ENCODE measurements around the gene PLEKHA3. TPM values are rescaled to one million over a fixed set of nuclear protein-coding genes. Genes with fewer than 3 reads are reported as not detected.

Gene PLEKHA3
- total RNA-seq, 2 experiments from 2014 or later: 20.1 to 20.3 TPM

DNA sequence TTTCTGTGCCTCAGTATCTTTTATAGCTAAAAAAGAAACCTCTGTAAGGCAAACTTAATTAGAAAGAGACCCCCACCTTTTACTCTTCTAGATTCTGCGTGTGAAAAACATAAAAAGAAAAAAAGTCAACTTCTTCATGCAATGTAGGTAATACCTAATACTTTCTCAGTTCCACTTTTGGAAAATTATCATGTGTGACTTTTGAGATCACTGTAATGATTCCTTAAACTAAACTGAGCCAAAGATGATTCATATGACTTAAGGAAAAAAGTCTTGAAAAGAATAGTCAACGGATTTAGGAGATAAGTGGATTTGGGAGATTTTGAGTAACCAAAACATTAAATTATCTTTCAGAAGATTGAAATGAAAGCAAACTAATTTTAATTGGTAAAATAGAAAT, 48.9 kb downstream of the PLEKHA3 start:
- TF ChIP-seq, protein P1, sequence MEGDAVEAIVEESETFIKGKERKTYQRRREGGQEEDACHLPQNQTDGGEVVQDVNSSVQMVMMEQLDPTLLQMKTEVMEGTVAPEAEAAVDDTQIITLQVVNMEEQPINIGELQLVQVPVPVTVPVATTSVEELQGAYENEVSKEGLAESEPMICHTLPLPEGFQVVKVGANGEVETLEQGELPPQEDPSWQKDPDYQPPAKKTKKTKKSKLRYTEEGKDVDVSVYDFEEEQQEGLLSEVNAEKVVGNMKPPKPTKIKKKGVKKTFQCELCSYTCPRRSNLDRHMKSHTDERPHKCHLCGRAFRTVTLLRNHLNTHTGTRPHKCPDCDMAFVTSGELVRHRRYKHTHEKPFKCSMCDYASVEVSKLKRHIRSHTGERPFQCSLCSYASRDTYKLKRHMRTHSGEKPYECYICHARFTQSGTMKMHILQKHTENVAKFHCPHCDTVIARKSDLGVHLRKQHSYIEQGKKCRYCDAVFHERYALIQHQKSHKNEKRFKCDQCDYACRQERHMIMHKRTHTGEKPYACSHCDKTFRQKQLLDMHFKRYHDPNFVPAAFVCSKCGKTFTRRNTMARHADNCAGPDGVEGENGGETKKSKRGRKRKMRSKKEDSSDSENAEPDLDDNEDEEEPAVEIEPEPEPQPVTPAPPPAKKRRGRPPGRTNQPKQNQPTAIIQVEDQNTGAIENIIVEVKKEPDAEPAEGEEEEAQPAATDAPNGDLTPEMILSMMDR (IDR thresholded peaks at IDR 0.05): no peak
- ATAC-seq (ENCODE audit: poor library complexity): no peak
- Histone ChIP-seq H3K9me3 (ENCODE audit: control insufficient read depth in 1 of 2, insufficient read depth in 1 of 2, low read length in 2 of 2) (no peaks in the 10 kb centered on the region), H3K4me1 (ENCODE audit: insufficient read depth, low read length) (no peaks in the 10 kb centered on the region), H3K4me3 (ENCODE audit: low read length) (no peak overlapping the region), H3K27ac (ENCODE audit: low read depth in 1 of 2, low read length in 2 of 2) (no peak overlapping the region), H3K36me3 (ENCODE audit: insufficient read depth, low read length) (peaks cover 28% of the 10 kb centered on the region), H3K27me3 (ENCODE audit: control insufficient read depth in 1 of 2, insufficient read depth in 2 of 2, low read length in 2 of 2) (no peaks in the 10 kb centered on the region)
- intact Hi-C loops (cut with DNase I, micrococcal nuclease): no loop called here
- Mint-ChIP-seq H3K4me1 (ENCODE audit: low read depth) (peaks cover 39% of the 10 kb centered on the region), H3K27ac (no peak overlapping the region), H3K27me3 (no peaks in the 10 kb centered on the region), H3K36me3 (ENCODE audit: low read depth) (peaks cover 82% of the 10 kb centered on the region), H3K9me3 (no peaks in the 10 kb centered on the region), H3K4me3 (no peak overlapping the region)
- POLR2A ChIA-PET: no interaction called here
- no peak for DNase-seq
- CTCF ChIA-PET: interaction anchor here (0.5 to 0.6 kb wide), 2 partner anchors 48 to 303 kb away, joined by 3 to 4 read pairs; no protein-coding TSS in a partner anchor

DNA sequence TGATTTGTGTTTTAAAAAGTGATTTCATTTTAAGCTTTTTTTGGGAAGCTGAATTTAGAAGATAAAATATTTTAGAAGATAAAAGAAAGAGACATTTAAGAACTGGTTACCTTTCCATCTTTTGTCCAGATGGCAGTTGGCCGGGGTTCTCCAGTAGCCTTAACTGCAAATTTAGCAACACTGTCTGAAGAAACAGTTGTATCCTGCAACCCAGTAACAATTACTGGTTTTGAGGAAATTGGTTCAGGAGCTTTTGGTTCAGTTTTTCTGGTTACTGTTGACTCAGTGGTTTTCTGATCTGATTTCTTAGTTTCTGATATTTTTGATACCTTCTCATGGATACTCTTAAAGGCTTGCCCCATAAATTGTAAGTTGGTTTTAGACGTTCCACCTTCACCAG, 49.9 kb downstream of the PLEKHA3 start:
- DNase-seq (no peak), ATAC-seq (ENCODE audit: poor library complexity) (no peak)
- H3K36me3 Mint-ChIP-seq (ENCODE audit: low read depth): peaks cover 91% of the 10 kb centered on the region
- intact Hi-C loops (cut with DNase I, micrococcal nuclease): no loop called here
- H3K4me3 ChIP-seq (ENCODE audit: low read length): no peak overlapping the region
- CTCF ChIA-PET: no interaction called here
- no peaks in the 10 kb centered on the region for H3K9me3 Mint-ChIP-seq
- no peaks in the 10 kb centered on the region for H3K27me3 ChIP-seq (ENCODE audit: control insufficient read depth in 1 of 2, insufficient read depth in 2 of 2, low read length in 2 of 2)
- H3K27ac ChIP-seq (ENCODE audit: low read depth in 1 of 2, low read length in 2 of 2): no peak overlapping the region
- no peaks in the 10 kb centered on the region for H3K27me3 Mint-ChIP-seq
- no peak overlapping the region for H3K27ac Mint-ChIP-seq
- H3K4me1 ChIP-seq (ENCODE audit: insufficient read depth, low read length): no peaks in the 10 kb centered on the region
- H3K36me3 ChIP-seq (ENCODE audit: insufficient read depth, low read length): peaks cover 37% of the 10 kb centered on the region
- H3K4me3 Mint-ChIP-seq: no peak overlapping the region
- POLR2A ChIA-PET: no interaction called here
- H3K9me3 ChIP-seq (ENCODE audit: control insufficient read depth in 1 of 2, insufficient read depth in 1 of 2, low read length in 2 of 2): no peaks in the 10 kb centered on the region
- TF ChIP-seq, protein P1 (IDR thresholded peaks at IDR 0.05): no peak
- peaks cover 35% of the 10 kb centered on the region for H3K4me1 Mint-ChIP-seq (ENCODE audit: low read depth)

DNA sequence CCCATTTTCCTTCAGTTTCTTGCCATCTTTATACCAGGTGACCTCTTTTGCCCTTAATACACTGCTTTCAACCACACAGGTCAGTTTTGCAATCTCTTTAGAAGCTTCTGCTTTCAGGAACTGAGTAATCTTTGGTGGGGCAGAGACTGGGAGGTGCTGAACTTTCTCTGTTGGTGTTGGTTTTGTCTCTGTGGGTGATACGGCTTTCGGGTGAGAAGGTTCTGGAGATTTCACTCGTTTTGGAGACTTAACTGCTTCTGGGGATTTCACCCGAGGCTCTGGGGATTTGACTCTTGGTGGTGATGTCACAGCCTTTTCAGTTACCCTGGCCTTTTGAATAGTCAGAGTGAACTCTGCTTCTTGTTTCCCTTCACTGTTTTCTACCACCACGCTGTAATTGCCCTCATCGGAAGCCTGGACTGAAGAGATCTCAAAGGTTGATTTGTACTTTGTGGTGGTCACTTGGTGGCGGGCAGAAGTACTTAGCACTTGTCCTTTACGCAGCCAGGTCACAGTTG, 50.4 kb downstream of the PLEKHA3 start:
- H3K27ac Mint-ChIP-seq: no peak overlapping the region
- Histone ChIP-seq H3K27me3 (ENCODE audit: control insufficient read depth in 1 of 2, insufficient read depth in 2 of 2, low read length in 2 of 2) (no peaks in the 10 kb centered on the region), H3K9me3 (ENCODE audit: control insufficient read depth in 1 of 2, insufficient read depth in 1 of 2, low read length in 2 of 2) (no peaks in the 10 kb centered on the region), H3K27ac (ENCODE audit: low read depth in 1 of 2, low read length in 2 of 2) (no peak overlapping the region), H3K4me1 (ENCODE audit: insufficient read depth, low read length) (no peaks in the 10 kb centered on the region), H3K4me3 (ENCODE audit: low read length) (no peak overlapping the region), H3K36me3 (ENCODE audit: insufficient read depth, low read length) (peaks cover 42% of the 10 kb centered on the region)
- H3K9me3 Mint-ChIP-seq: no peaks in the 10 kb centered on the region
- POLR2A ChIA-PET: no interaction called here
- DNase-seq (peak in 3 of 14 experiments; percentile 21 to 44 (median 42)), ATAC-seq (ENCODE audit: poor library complexity) (peak; percentile 21)
- CTCF ChIA-PET: no interaction called here
- intact Hi-C loops (cut with DNase I, micrococcal nuclease): no loop called here
- H3K4me3 Mint-ChIP-seq: no peak overlapping the region
- no peaks in the 10 kb centered on the region for H3K27me3 Mint-ChIP-seq
- H3K4me1 Mint-ChIP-seq (ENCODE audit: low read depth): peaks cover 32% of the 10 kb centered on the region
- TF ChIP-seq, protein P1 (IDR thresholded peaks at IDR 0.05): no peak
- H3K36me3 Mint-ChIP-seq (ENCODE audit: low read depth): peaks cover 93% of the 10 kb centered on the region
